ENCODE results near the gene MAST4. TPM values are rescaled to one million over a fixed set of nuclear protein-coding genes. Genes with fewer than 3 reads are reported as not detected.
A peak's percentile ranks its signal among the peaks of the same experiment; 100 is the strongest.

Gene MAST4
- total and polyA plus RNA-seq, 2 of the 13 experiments (the other 11 are each of a cell fraction or from before 2014, with no cell fraction given) = 3.4 to 3.7 TPM

- TF ChIP-seq ZHX1 (CRISPR knock-in tag; IDR thresholded peaks at IDR 0.05; ENCODE audit: low read depth) = no peak
- no peak for TF ChIP-seq TRIM22 (IDR thresholded peaks at IDR 0.05)
- TF ChIP-seq MZF1 (CRISPR knock-in tag; IDR thresholded peaks at IDR 0.05; ENCODE audit: borderline replicate concordance) = no peak
- TF ChIP-seq MBNL3 (CRISPR knock-in tag; conservative IDR thresholded peaks at IDR 0.05) = no peak
- TF ChIP-seq TSC22D2 (CRISPR knock-in tag; IDR thresholded peaks at IDR 0.05; ENCODE audit: borderline replicate concordance) = no peak
- no peak; the same call in 1 of the 2 replicates for TF ChIP-seq FOXA3 (CRISPR knock-in tag; IDR thresholded peaks at IDR 0.05)
- TF ChIP-seq ZNF816 (CRISPR knock-in tag; IDR thresholded peaks at IDR 0.05; ENCODE audit: borderline replicate concordance) = no peak
- no peak for TF ChIP-seq SRSF9 (IDR thresholded peaks at IDR 0.05; ENCODE audit: borderline replicate concordance, insufficient read depth, low read depth, low read length, poor library complexity, severe bottlenecking)
- TF ChIP-seq ARID4A (CRISPR knock-in tag; IDR thresholded peaks at IDR 0.05; ENCODE audit: borderline replicate concordance) = peak; percentile 37; the same call in 1 of the 2 replicates
- TF ChIP-seq RAD51 (IDR thresholded peaks at IDR 0.05; ENCODE audit: borderline replicate concordance) = no peak
- TF ChIP-seq STAG1 (CRISPR knock-in tag; IDR thresholded peaks at IDR 0.05) = no peak
- TF ChIP-seq ZFP1 (CRISPR knock-in tag; IDR thresholded peaks at IDR 0.05) = no peak
- no peak for TF ChIP-seq ZFP36 (IDR thresholded peaks at IDR 0.05; ENCODE audit: borderline replicate concordance, low read depth, low read length, partially characterized antibody)
- TF ChIP-seq ZNF605 (CRISPR knock-in tag; IDR thresholded peaks at IDR 0.05) = no peak
- no peak; the same call in 1 of the 2 replicates for TF ChIP-seq ZNF232 (CRISPR knock-in tag; IDR thresholded peaks at IDR 0.05; ENCODE audit: borderline replicate concordance)
- TF ChIP-seq ZNF740 (CRISPR knock-in tag; IDR thresholded peaks at IDR 0.05) = peak; percentile 66; the same call in 1 of the 2 replicates
- no peak for TF ChIP-seq ZNF468 (CRISPR knock-in tag; IDR thresholded peaks at IDR 0.05)
- peak; percentile 47; the same call in 1 of the 2 replicates for TF ChIP-seq EHMT2 (IDR thresholded peaks at IDR 0.05; ENCODE audit: borderline replicate concordance, low read depth, low read length)
- TF ChIP-seq JUN (CRISPR knock-in tag; IDR thresholded peaks at IDR 0.05) = 0 out of 2 replicates have a peak, but pooled peaks have one; percentile 29
- no peak for TF ChIP-seq TGIF2 (CRISPR knock-in tag; IDR thresholded peaks at IDR 0.05)
- no peak for TF ChIP-seq ATM (IDR thresholded peaks at IDR 0.05; ENCODE audit: borderline replicate concordance)
Observed at GRCh38 chr5:67003935-67004729, 407.9 kb downstream of the MAST4 start (continued).

Measured in HepG2 (cell line).